Mesenchymal stem cell (in vitro differentiated cells and primary cell): ENCODE results near the gene FN3KRP.

Experiments used
- DNase-seq: peaks from one replicate; pipeline ENCODE4 v3.0.0-alpha.2; 2013
- H2AFZ ChIP-seq: one replicate; pipeline ENCODE4 v1.6.1; 2013; ENCODE audit warnings: low read depth, mild to moderate bottlenecking, control low read depth, inconsistent platforms, low read length, moderate library complexity
- H2AK5ac ChIP-seq: 2 replicates; pipeline ENCODE4 v1.6.1; 2013; ENCODE audit warnings: low read length, moderate library complexity, mild to moderate bottlenecking, inconsistent platforms; ENCODE audit not compliant: severe bottlenecking
- H2BK120ac ChIP-seq: one replicate; pipeline ENCODE4 v1.6.1; 2013; ENCODE audit warnings: low read depth, mild to moderate bottlenecking, inconsistent platforms, low read length, moderate library complexity
- H2BK12ac ChIP-seq, 2 experiments: one replicate each; pipeline ENCODE4 v1.6.1; 2013; ENCODE audit warnings: inconsistent platforms in 2 of 2, low read length in 2 of 2, mild to moderate bottlenecking in 2 of 2, moderate library complexity in 2 of 2, control low read depth in 1 of 2
- H2BK15ac ChIP-seq: one replicate; pipeline ENCODE4 v1.6.1; 2013; ENCODE audit warnings: mild to moderate bottlenecking, low read depth, inconsistent platforms; ENCODE audit not compliant: poor library complexity, severe bottlenecking
- H2BK5ac ChIP-seq: 2 replicates; pipeline ENCODE4 v1.6.1; 2013; ENCODE audit warnings: low read depth, mild to moderate bottlenecking, low read length, control low read depth, inconsistent platforms; ENCODE audit not compliant: poor library complexity, severe bottlenecking
- H3K14ac ChIP-seq, 2 experiments: one replicate each; pipeline ENCODE4 v1.6.1; 2013; ENCODE audit warnings: inconsistent platforms in 2 of 2, low read length in 2 of 2, control low read depth in 1 of 2, mild to moderate bottlenecking in 1 of 2, moderate library complexity in 1 of 2
- H3K18ac ChIP-seq, 2 experiments: one replicate each; pipeline ENCODE4 v1.6.1; 2013; ENCODE audit warnings: inconsistent platforms in 2 of 2, low read length in 2 of 2, control low read depth in 1 of 2, low read depth in 1 of 2, mild to moderate bottlenecking in 1 of 2
- H3K23ac ChIP-seq, 2 experiments: one replicate each; pipeline ENCODE4 v1.6.1; 2013; ENCODE audit warnings: inconsistent platforms in 2 of 2, low read length in 2 of 2, mild to moderate bottlenecking in 2 of 2, moderate library complexity in 2 of 2, control low read depth in 1 of 2
- H3K27ac ChIP-seq: 2 replicates; pipeline ENCODE4 v1.5.1; 2013; ENCODE audit warnings: mild to moderate bottlenecking, moderate library complexity, low read length, control low read depth, inconsistent platforms; ENCODE audit not compliant: poor library complexity, severe bottlenecking
- H3K27me3 ChIP-seq, 2 experiments: 2 replicates each; pipeline versions ENCODE4 v1.6.1 to v1.7.0; 2013; ENCODE audit warnings: low read length in 2 of 2, mild to moderate bottlenecking in 2 of 2, moderate library complexity in 2 of 2, control low read depth in 1 of 2, inconsistent platforms in 1 of 2; ENCODE audit not compliant: control insufficient read depth in 1 of 2, insufficient read depth in 1 of 2
- H3K36me3 ChIP-seq, 2 experiments: 2 replicates each; pipeline versions ENCODE4 v1.6.1 to v1.7.0; 2013; ENCODE audit warnings: low read length in 2 of 2, control low read depth in 1 of 2, inconsistent platforms in 1 of 2, low read depth in 1 of 2, mild to moderate bottlenecking in 1 of 2; ENCODE audit not compliant: insufficient read depth in 2 of 2, control insufficient read depth in 1 of 2
- H3K4ac ChIP-seq, 2 experiments: one replicate each; pipeline ENCODE4 v1.6.1; 2013; ENCODE audit warnings: inconsistent platforms in 2 of 2, low read length in 2 of 2, mild to moderate bottlenecking in 2 of 2, moderate library complexity in 2 of 2, control low read depth in 1 of 2, low read depth in 1 of 2
- H3K4me1 ChIP-seq: 2 replicates; pipeline ENCODE4 v1.6.1; 2013; ENCODE audit warnings: low read depth, low read length, control low read depth; ENCODE audit not compliant: control insufficient read depth, insufficient read depth
- H3K4me2 ChIP-seq: 2 replicates; pipeline ENCODE4 v1.6.1; 2013; ENCODE audit warnings: low read length, mild to moderate bottlenecking, inconsistent platforms; ENCODE audit not compliant: poor library complexity, severe bottlenecking
- H3K4me3 ChIP-seq, 2 experiments: 2 replicates each; pipeline versions ENCODE4 v1.5.1 to v1.7.0; 2013; ENCODE audit warnings: low read length in 2 of 2, mild to moderate bottlenecking in 2 of 2, control low read depth in 1 of 2, low read depth in 1 of 2; ENCODE audit not compliant: insufficient read depth in 1 of 2
- H3K79me1 ChIP-seq: replicated peaks from 2 replicates; pipeline ENCODE4 v1.6.1; 2013; ENCODE audit warnings: mild to moderate bottlenecking, control low read depth, low read length, inconsistent platforms; ENCODE audit not compliant: poor library complexity, severe bottlenecking
- H3K9ac ChIP-seq: 2 replicates; pipeline ENCODE4 v1.7.0; 2013; ENCODE audit warnings: mild to moderate bottlenecking, low read length, moderate library complexity
- H3K9me3 ChIP-seq: 2 replicates; pipeline ENCODE4 v1.7.0; 2013; ENCODE audit warnings: mild to moderate bottlenecking, low read length; ENCODE audit not compliant: control insufficient read depth
- H4K8ac ChIP-seq: one replicate; pipeline ENCODE4 v1.6.1; 2013; ENCODE audit warnings: inconsistent platforms, mild to moderate bottlenecking, low read length, moderate library complexity
- H4K91ac ChIP-seq: one replicate; pipeline ENCODE4 v1.6.1; 2013; ENCODE audit warnings: mild to moderate bottlenecking, low read length, inconsistent platforms
- WGBS: methylation state at CpG from one replicate; pipeline ENCODE4 v1.1.7; 2013; ENCODE audit warnings: mixed read lengths; 5-methylcytosine and 5-hydroxymethylcytosine counted together

The FN3KRP gene

GRCh38 chr17:82674656-82675475, 41.6 kb upstream of the FN3KRP start:
- H3K14ac ChIP-seq = no peak overlapping the region
- H2BK15ac ChIP-seq = no peak overlapping the region
- peaks cover 0 to 17% of the 10 kb centered on the region in 2 experiments for H3K36me3 ChIP-seq
- H4K91ac ChIP-seq = no peak overlapping the region
- no peak for DNase-seq
- no peak overlapping the region for H4K8ac ChIP-seq
- 86% methylated on average over 17 of the region's 20 CpGs for WGBS
- H3K4me2 ChIP-seq = no peak overlapping the region
- no peak overlapping the region for H3K4ac ChIP-seq
- no peaks in the 10 kb centered on the region for H3K9me3 ChIP-seq
- H2BK120ac ChIP-seq = no peak overlapping the region
- H2BK5ac ChIP-seq = no peak overlapping the region
- peaks cover 12% of the 10 kb centered on the region for H3K4me1 ChIP-seq
- H3K23ac ChIP-seq = no peak overlapping the region
- no peak overlapping the region for H3K27ac ChIP-seq
- no peaks in the 10 kb centered on the region for H3K27me3 ChIP-seq
- no peak overlapping the region for H3K9ac ChIP-seq
- no peak overlapping the region for H2BK12ac ChIP-seq
- H2AFZ ChIP-seq = no peak overlapping the region
- no peak overlapping the region for H3K18ac ChIP-seq
- peaks cover 18% of the 10 kb centered on the region for H3K79me1 ChIP-seq
- no peak overlapping the region for H3K4me3 ChIP-seq
- H2AK5ac ChIP-seq = peak overlapping the region; percentile 45

GRCh38 chr17:82675476-82676245, 40.8 kb upstream of the FN3KRP start:
- H2BK12ac ChIP-seq = no peak overlapping the region
- H2AFZ ChIP-seq = no peak overlapping the region
- H3K27me3 ChIP-seq = no peaks in the 10 kb centered on the region
- H3K27ac ChIP-seq = no peak overlapping the region
- WGBS = 83% methylated on average over 18 of the region's 18 CpGs
- no peak overlapping the region for H2BK5ac ChIP-seq
- no peak overlapping the region for H2BK120ac ChIP-seq
- H3K23ac ChIP-seq = no peak overlapping the region
- no peak for DNase-seq
- H4K8ac ChIP-seq = no peak overlapping the region
- H2AK5ac ChIP-seq = peak overlapping the region; percentile 45
- no peak overlapping the region for H2BK15ac ChIP-seq
- no peak overlapping the region for H3K18ac ChIP-seq
- H3K79me1 ChIP-seq = peaks cover 21% of the 10 kb centered on the region
- no peak overlapping the region for H3K4ac ChIP-seq
- peak overlapping the region in 1 of 2 experiments; percentile 90 for H3K14ac ChIP-seq
- no peaks in the 10 kb centered on the region for H3K9me3 ChIP-seq
- H3K36me3 ChIP-seq = peaks cover 0 to 22% of the 10 kb centered on the region in 2 experiments
- H3K9ac ChIP-seq = no peak overlapping the region
- no peak overlapping the region for H3K4me2 ChIP-seq
- no peak overlapping the region for H4K91ac ChIP-seq
- H3K4me3 ChIP-seq = no peak overlapping the region
- peaks cover 12% of the 10 kb centered on the region for H3K4me1 ChIP-seq

GRCh38 chr17:82677353-82677925, 39.1 kb upstream of the FN3KRP start:
- H3K18ac ChIP-seq = no peak overlapping the region
- peaks cover 23% of the 10 kb centered on the region for H3K79me1 ChIP-seq
- no peak overlapping the region for H4K91ac ChIP-seq
- no peak overlapping the region for H4K8ac ChIP-seq
- no peak for DNase-seq
- WGBS = 88% methylated on average over 23 of the region's 23 CpGs
- no peak overlapping the region for H3K23ac ChIP-seq
- no peak overlapping the region for H3K4me3 ChIP-seq
- no peak overlapping the region for H2BK15ac ChIP-seq
- H3K4ac ChIP-seq = no peak overlapping the region
- no peaks in the 10 kb centered on the region for H3K27me3 ChIP-seq
- no peak overlapping the region for H3K14ac ChIP-seq
- H3K4me1 ChIP-seq = peaks cover 12% of the 10 kb centered on the region
- H3K27ac ChIP-seq = no peak overlapping the region
- H3K4me2 ChIP-seq = no peak overlapping the region
- H2AK5ac ChIP-seq = no peak overlapping the region
- no peak overlapping the region for H2AFZ ChIP-seq
- H2BK5ac ChIP-seq = no peak overlapping the region
- no peak overlapping the region for H2BK120ac ChIP-seq
- H3K36me3 ChIP-seq = peaks cover 0 to 22% of the 10 kb centered on the region in 2 experiments
- no peak overlapping the region for H3K9ac ChIP-seq
- H2BK12ac ChIP-seq = no peak overlapping the region
- H3K9me3 ChIP-seq = peaks cover 10% of the 10 kb centered on the region
